Activated gamma-delta T cell treated with Interleukin-2 at 50 U/mL for 16 hours (primary cell): ENCODE measurements around the gene GDAP1L1.
"Not testable (repeated sequence)": the region's sequence is repeated elsewhere in the genome, so short reads cannot be mapped to it uniquely, and the experiment has no call there.

Source experiments
- DNase-seq: peaks from one replicate; pipeline ENCODE4 v3.0.0-alpha.2; 2020

GDAP1L1 gene

DNA sequence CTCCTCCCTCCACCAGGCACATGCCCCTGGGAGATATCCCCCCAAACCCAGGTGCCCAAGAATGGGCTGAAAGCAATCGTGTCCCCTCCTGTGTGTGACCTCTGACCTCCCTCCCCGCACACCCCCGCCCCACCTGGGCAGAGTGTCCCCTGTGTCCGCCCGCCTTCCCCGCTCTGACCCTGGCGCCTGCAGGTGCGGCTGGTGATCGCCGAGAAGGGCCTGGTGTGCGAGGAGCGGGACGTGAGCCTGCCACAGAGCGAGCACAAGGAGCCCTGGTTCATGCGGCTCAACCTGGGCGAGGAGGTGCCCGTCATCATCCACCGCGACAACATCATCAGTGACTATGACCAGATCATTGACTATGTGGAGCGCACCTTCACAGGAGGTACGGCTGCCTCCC lies 9.9 kb downstream of the GDAP1L1 start:
- no peak for DNase-seq

- no peak for DNase-seq
These were observed 11.2 kb downstream of the GDAP1L1 start for GRCh38 chr20:44258226-44258890.

- no peak for DNase-seq
These were observed 17.2 kb downstream of the GDAP1L1 start for GRCh38 chr20:44264287-44264686.

- no peak for DNase-seq
These were observed 21.7 kb downstream of the GDAP1L1 start for GRCh38 chr20:44268802-44269201.

DNA sequence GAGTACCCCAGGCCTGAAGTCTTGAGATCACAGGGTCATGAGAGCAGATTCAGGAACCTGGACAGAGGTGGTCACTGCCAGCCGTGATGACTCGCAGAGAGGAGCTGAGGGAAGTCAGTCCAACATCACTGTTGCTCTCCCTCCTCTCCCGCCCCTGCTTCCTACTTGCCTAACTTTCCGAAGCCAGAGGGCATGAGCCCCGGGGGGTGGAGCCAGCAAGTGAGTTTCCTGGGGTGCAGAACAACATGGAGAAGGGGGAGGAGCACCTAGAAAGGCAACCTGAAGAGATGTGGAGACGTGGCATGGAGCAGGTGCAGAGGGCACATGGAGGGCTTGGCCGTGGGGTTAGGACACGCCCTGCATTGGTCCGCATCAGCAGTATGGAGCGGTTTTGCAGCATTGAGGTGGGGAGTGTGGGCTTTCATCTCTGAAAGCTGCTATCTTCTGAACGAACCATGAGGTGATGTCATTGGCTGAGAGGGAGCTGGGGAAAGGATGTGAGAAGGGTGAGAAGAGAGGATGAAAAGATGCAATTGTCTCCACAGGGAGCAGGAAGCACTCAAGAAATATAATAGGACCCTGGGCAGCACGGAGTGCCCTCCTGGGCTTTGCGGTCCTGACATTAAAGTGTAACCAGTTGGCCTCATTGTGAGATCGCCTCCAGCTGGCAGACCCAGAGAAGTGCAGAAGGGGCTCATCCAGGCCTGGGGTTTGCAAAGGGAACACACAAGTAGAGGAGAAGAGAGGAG lies 25.0 kb downstream of the GDAP1L1 start:
- DNase-seq: no peak

- no peak for DNase-seq
These were observed 26.4 kb downstream of the GDAP1L1 start for GRCh38 chr20:44273231-44274215.

- DNase-seq: no peak
These were observed 27.4 kb downstream of the GDAP1L1 start for GRCh38 chr20:44274303-44275017.

DNA sequence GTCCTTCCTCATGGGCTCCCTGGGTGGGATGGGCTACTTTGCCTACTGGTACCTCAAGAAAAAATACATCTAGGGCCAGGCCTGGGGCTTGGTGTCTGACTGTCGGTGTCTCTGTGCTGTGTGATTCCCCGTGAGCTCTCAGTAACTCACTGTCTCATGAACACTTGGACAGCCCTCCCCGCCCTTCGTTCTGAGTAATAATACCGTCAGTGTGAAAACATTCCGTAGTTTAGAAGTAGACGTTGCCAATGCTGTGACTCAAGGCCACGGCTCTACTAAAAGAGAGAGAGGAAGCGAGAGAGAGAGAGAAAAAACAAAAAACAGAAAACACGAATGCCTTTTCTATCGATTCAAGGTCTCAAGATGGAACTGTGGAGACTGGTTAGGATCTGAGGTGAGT lies 32.1 kb downstream of the GDAP1L1 start:
- DNase-seq: no peak

DNA sequence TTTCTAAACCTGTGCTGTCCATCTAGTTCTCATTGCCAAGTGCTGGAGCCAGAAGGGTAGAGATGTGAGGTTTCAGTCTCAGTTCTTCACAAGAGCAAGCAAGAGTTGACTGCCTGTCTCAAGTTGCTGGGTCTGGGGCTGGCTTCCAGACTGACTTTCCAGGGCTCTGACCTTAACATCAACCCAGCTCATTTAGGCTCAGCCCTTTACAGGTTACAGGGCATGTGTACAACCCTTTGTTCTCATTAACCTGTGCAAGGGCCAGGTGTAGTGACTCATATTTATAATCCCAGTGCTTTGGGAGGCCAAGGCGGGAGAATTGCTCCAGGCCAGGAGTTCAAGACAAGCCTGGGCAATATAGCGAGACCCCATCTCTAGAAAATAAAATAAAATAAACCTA lies 33.3 kb downstream of the GDAP1L1 start:
- DNase-seq: no peak

GRCh38 chr20:44282192-44282591 lies 35.1 kb downstream of the GDAP1L1 start:
- no peak for DNase-seq

DNA sequence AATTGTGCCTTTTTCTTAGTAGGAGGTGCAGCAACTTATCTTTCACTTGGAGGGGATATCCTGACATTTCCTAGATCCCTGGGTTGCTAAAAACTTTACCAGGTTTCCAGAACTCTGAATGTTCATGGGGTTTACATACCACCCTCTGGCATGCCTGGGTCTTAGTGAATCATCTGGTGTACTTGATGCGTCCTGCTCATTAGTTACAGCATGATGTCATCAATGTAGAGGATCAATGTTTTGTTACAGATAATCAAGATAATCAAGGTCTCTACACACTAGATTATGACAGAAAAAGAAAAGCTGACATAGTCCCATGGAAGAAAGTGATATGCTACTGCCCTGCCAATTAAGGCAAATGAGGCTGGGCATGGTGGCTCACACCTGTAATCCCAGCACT lies 36.9 kb downstream of the GDAP1L1 start:
- no peak for DNase-seq

- DNase-seq: no peak
These were observed 40.4 kb downstream of the GDAP1L1 start for GRCh38 chr20:44287272-44288097.

- DNase-seq: peak; percentile 10
These were observed 41.1 kb downstream of the GDAP1L1 start for GRCh38 chr20:44288252-44288651.

DNA sequence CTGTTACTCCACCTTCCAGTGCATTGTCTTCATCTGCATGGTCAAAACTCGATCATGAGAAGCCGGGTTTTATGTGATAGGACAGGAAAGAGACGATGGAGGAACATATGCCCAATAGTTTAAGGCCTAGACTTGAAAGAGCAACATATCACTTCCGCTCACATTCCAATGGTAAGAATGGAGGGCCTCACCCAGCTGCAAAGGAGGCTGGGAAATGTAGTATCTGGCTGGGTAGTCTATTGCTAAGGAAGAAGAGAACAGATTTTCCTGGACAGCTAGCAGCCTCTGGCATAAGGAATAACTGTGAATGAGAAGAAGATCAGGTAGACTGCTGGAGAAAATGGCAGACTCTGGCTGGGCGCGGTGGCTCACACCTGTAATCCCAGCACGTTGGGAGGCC lies 44.6 kb downstream of the GDAP1L1 start:
- DNase-seq: no peak

DNA sequence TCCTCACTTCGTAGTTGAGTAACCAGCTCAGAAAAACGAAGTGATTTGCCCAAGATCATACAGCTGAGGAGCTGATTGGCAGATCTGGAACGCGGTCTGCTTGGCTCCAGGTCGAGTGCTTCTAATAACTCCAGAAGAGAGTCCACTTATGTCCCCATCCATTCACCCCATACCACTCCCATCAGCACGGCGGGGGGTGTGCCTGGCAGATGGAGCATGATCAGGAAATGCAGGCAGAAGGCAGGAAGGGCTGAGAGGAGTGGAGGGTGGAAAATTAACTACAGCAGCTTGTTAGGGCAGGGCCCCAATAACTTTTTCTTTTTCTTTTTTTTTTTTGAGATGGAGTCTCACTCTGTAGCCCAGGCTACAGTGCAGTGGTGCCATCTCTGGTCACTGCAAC lies 48.9 kb downstream of the GDAP1L1 start:
- no peak for DNase-seq

GRCh38 chr20:44297721-44298120 lies 50.6 kb downstream of the GDAP1L1 start:
- no peak for DNase-seq

DNA sequence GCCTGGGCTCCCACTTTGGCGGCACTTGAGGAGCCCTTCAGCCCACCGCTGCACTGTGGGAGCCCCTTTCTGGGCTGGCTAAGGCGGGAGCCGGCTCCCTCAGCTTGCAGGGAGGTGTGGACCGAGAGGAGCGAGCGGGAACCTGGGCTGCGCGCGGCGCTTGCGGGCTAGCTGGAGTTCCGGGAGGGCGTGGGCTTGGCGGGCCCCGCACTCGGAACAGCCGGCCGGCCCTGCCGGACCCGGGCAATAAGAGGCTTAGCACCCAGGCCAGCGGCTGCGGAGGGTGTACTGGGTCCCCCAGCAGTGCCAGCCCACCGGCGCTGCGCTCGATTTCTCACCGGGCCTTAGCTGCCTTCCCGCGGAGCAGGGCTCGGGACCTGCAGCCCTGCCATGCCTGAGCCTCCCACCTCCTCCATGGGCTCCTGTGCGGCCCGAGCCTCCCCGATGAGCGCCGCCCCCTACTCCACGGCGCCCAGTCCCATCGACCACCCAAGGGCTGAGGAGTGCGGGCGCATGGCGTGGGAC lies 52.0 kb downstream of the GDAP1L1 start:
- not testable (repeated sequence) for DNase-seq

DNA sequence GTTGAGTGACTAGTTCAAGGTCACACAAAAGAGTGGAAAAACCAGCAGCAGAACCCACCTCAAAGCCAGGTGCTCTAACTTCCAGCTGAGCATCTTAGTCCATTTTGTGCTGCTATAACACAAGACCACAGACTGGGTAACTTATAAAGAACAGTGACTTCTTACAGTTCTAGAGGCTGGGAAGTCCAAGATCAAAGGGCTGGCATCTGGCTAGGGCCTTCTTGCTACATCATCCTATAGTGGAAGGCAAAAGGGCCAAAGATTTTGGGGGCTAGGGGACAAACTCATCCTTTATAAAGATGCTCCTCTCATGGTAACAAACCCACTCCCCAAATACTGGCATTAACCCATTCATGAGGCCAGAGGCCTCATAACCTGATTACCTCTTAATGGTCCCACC lies 54.2 kb downstream of the GDAP1L1 start:
- DNase-seq: no peak

DNA sequence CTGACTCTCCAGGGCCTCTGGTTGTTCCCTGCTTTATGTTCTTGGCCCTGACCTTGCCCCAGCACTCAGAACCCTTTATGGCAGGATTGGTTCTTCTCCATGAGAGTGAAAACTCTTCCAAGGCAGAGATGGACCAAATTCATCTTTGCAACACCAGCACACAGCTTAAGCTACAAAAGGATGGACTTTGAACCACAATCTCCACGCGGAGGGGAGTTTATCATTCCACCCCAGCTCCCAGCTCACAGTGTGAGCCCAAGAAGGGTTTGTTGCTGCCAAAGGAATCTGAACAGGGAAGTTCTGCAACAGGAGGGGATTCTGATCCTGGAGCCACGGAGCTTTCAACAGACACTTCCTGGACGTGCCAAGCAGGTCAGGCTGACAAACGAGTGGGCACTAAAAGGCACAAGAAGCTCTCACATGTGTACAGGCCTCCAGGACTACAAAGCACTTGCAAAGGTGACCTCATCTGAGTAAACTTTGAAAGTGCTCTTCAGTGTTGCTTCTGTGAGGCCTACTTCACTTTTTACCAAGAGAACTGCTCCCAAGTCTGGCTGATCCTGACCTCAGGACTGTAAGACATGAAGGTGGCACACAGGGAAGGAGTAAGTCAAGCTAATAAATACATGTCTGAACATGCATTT lies 55.0 kb downstream of the GDAP1L1 start:
- DNase-seq: no peak

- DNase-seq: no peak
These were observed 55.6 kb downstream of the GDAP1L1 start for GRCh38 chr20:44302736-44303135.

GRCh38 chr20:44304383-44304782 lies 57.3 kb downstream of the GDAP1L1 start:
- no peak for DNase-seq
